Measurements from ENCODE around the gene BHLHA9. TPM values are rescaled to one million over a fixed set of nuclear protein-coding genes. Genes with fewer than 3 reads are reported as not detected.

BHLHA9 gene
- total RNA-seq, 1 donor from 2014 or later, result not detected

- H3K9me3 Mint-ChIP-seq (ENCODE audit: unreplicated experiment), result peaks cover 13% of the 10 kb centered on the region
- peaks cover 5% of the 10 kb centered on the region for H3K36me3 Mint-ChIP-seq (ENCODE audit: unreplicated experiment)
- peaks cover 26% of the 10 kb centered on the region for H3K4me1 Mint-ChIP-seq (ENCODE audit: low read depth, unreplicated experiment)
- no peak for DNase-seq
- peaks cover 21% of the 10 kb centered on the region for H3K27me3 Mint-ChIP-seq (ENCODE audit: unreplicated experiment)
- H3K4me3 Mint-ChIP-seq (ENCODE audit: unreplicated experiment), result no peak overlapping the region
- H3K27ac Mint-ChIP-seq (ENCODE audit: unreplicated experiment), result no peak overlapping the region
- TF ChIP-seq CTCF (IDR thresholded peaks at IDR 0.05; ENCODE audit: partially characterized antibody, unreplicated experiment), result no peak
Measured at GRCh38 chr17:1226308-1226707, 43.9 kb upstream of the BHLHA9 start.

GRCh38 chr17:1227365-1227764 is 42.9 kb upstream of the BHLHA9 start:
- Mint-ChIP-seq H3K27ac (ENCODE audit: unreplicated experiment) (no peak overlapping the region), H3K27me3 (ENCODE audit: unreplicated experiment) (peaks cover 28% of the 10 kb centered on the region), H3K4me1 (ENCODE audit: low read depth, unreplicated experiment) (peaks cover 20% of the 10 kb centered on the region), H3K4me3 (ENCODE audit: unreplicated experiment) (no peak overlapping the region), H3K36me3 (ENCODE audit: unreplicated experiment) (peaks cover 5% of the 10 kb centered on the region), H3K9me3 (ENCODE audit: unreplicated experiment) (peaks cover 13% of the 10 kb centered on the region)
- TF ChIP-seq CTCF (IDR thresholded peaks at IDR 0.05; ENCODE audit: partially characterized antibody, unreplicated experiment), result no peak
- DNase-seq, result no peak

- DNase-seq, result peak; percentile 25
- no peak for TF ChIP-seq CTCF (IDR thresholded peaks at IDR 0.05; ENCODE audit: partially characterized antibody, unreplicated experiment)
- H3K4me3 Mint-ChIP-seq (ENCODE audit: unreplicated experiment), result peak overlapping the region; percentile 77
- H3K27me3 Mint-ChIP-seq (ENCODE audit: unreplicated experiment), result peaks cover 27% of the 10 kb centered on the region
- no peak overlapping the region for H3K27ac Mint-ChIP-seq (ENCODE audit: unreplicated experiment)
- H3K4me1 Mint-ChIP-seq (ENCODE audit: low read depth, unreplicated experiment), result peaks cover 20% of the 10 kb centered on the region
- peaks cover 13% of the 10 kb centered on the region for H3K9me3 Mint-ChIP-seq (ENCODE audit: unreplicated experiment)
- H3K36me3 Mint-ChIP-seq (ENCODE audit: unreplicated experiment), result peaks cover 4% of the 10 kb centered on the region
Measured at GRCh38 chr17:1227917-1228780, 42.1 kb upstream of the BHLHA9 start.

- Mint-ChIP-seq H3K9me3 (ENCODE audit: unreplicated experiment) (peaks cover 11% of the 10 kb centered on the region), H3K4me1 (ENCODE audit: low read depth, unreplicated experiment) (peaks cover 15% of the 10 kb centered on the region), H3K27ac (ENCODE audit: unreplicated experiment) (no peak overlapping the region), H3K4me3 (ENCODE audit: unreplicated experiment) (no peak overlapping the region), H3K36me3 (ENCODE audit: unreplicated experiment) (no peaks in the 10 kb centered on the region), H3K27me3 (ENCODE audit: unreplicated experiment) (peaks cover 23% of the 10 kb centered on the region)
- no peak for TF ChIP-seq CTCF (IDR thresholded peaks at IDR 0.05; ENCODE audit: partially characterized antibody, unreplicated experiment)
- DNase-seq, result peak; percentile 23
Measured at GRCh38 chr17:1228781-1229348, 41.4 kb upstream of the BHLHA9 start.

GRCh38 chr17:1229349-1229899 is 40.8 kb upstream of the BHLHA9 start:
- peak; percentile 59 for DNase-seq
- Mint-ChIP-seq H3K27me3 (ENCODE audit: unreplicated experiment) (peaks cover 22% of the 10 kb centered on the region), H3K36me3 (ENCODE audit: unreplicated experiment) (no peaks in the 10 kb centered on the region), H3K27ac (ENCODE audit: unreplicated experiment) (no peak overlapping the region), H3K9me3 (ENCODE audit: unreplicated experiment) (peaks cover 11% of the 10 kb centered on the region), H3K4me1 (ENCODE audit: low read depth, unreplicated experiment) (peaks cover 18% of the 10 kb centered on the region), H3K4me3 (ENCODE audit: unreplicated experiment) (no peak overlapping the region)
- TF ChIP-seq CTCF (IDR thresholded peaks at IDR 0.05; ENCODE audit: partially characterized antibody, unreplicated experiment), result no peak
